Amygdala (tissue), 56 donors: ENCODE results near the gene ARHGEF19.
"Not testable (repeated sequence)": the region's sequence is repeated elsewhere in the genome, so short reads cannot be mapped to it uniquely, and the experiment has no call there.

Experiments used
- DNase-seq, 56 donors: peaks; one replicate each; lab custom pipeline; 2025; lab: John Stamatoyannopoulos, UW

The ARHGEF19 gene

GRCh38 chr1:16212251-16212961, at the start of gene ARHGEF19:
Gene ARHGEF19, minus strand, starts transcription at chr1:16212652. Its CDS starts 3,598 bp downstream, at chr1:16209054.
- DNase-seq: peak in 1 of 56 donors; percentile 41

GRCh38 chr1:16262067-16262466, 49.6 kb upstream of the ARHGEF19 start:
- DNase-seq: no peak

GRCh38 chr1:16260814-16261213, 48.4 kb upstream of the ARHGEF19 start:
- no peak for DNase-seq

GRCh38 chr1:16258591-16259135, 46.2 kb upstream of the ARHGEF19 start:
- DNase-seq: no peak

- DNase-seq: no peak
Observed at GRCh38 chr1:16257968-16258367, 45.5 kb upstream of the ARHGEF19 start.

- DNase-seq: not testable (repeated sequence)
Observed at GRCh38 chr1:16257556-16257955, 45.1 kb upstream of the ARHGEF19 start.

- DNase-seq: no peak
Observed at GRCh38 chr1:16256478-16256877, 44.0 kb upstream of the ARHGEF19 start.

GRCh38 chr1:16254263-16254928, 41.9 kb upstream of the ARHGEF19 start:
- no peak for DNase-seq

GRCh38 chr1:16253332-16253922, 41.0 kb upstream of the ARHGEF19 start:
- no peak for DNase-seq

- no peak for DNase-seq
Observed at GRCh38 chr1:16252912-16253311, 40.5 kb upstream of the ARHGEF19 start.

GRCh38 chr1:16251381-16251780, 38.9 kb upstream of the ARHGEF19 start:
- DNase-seq: no peak

GRCh38 chr1:16250524-16251251, 38.2 kb upstream of the ARHGEF19 start:
- DNase-seq: no peak

GRCh38 chr1:16249596-16250241, 37.3 kb upstream of the ARHGEF19 start:
- no peak for DNase-seq

GRCh38 chr1:16248603-16249516, 36.4 kb upstream of the ARHGEF19 start:
- DNase-seq: peak in 49 of 56 donors; percentile 13 to 88 (median 62)

- DNase-seq: no peak
Observed at GRCh38 chr1:16248007-16248436, 35.6 kb upstream of the ARHGEF19 start.

- no peak for DNase-seq
Observed at GRCh38 chr1:16247441-16247840, 35.0 kb upstream of the ARHGEF19 start.

- no peak for DNase-seq
Observed at GRCh38 chr1:16246961-16247360, 34.5 kb upstream of the ARHGEF19 start.

- not testable (repeated sequence) for DNase-seq
Observed at GRCh38 chr1:16246239-16246638, 33.8 kb upstream of the ARHGEF19 start.
